HUES64 (cell line): ENCODE measurements around the gene PRRC2C.
"Not testable (repeated sequence)": the region's sequence is repeated elsewhere in the genome, so short reads cannot be mapped to it uniquely, and the experiment has no call there.

Experiments
- H3K27ac ChIP-seq: 2 replicates; pipeline ENCODE4 v1.7.0; 2013; ENCODE audit warnings: low read depth, low read length, inconsistent platforms
- H3K27me3 ChIP-seq: 2 replicates; pipeline ENCODE4 v1.6.1; 2013; ENCODE audit warnings: mild to moderate bottlenecking, low read length; ENCODE audit not compliant: insufficient read depth
- H3K36me3 ChIP-seq: 2 replicates; pipeline ENCODE4 v1.6.1; 2013; ENCODE audit warnings: mild to moderate bottlenecking, low read length; ENCODE audit not compliant: insufficient read depth
- H3K4me1 ChIP-seq: 2 replicates; pipeline ENCODE4 v1.6.1; 2013; ENCODE audit warnings: mild to moderate bottlenecking, low read length, moderate library complexity; ENCODE audit not compliant: insufficient read depth
- H3K4me3 ChIP-seq: 2 replicates; pipeline ENCODE4 v1.5.1; 2013; ENCODE audit warnings: mild to moderate bottlenecking, low read length, moderate library complexity
- H3K9ac ChIP-seq: 2 replicates; pipeline ENCODE4 v1.6.1; 2013; ENCODE audit warnings: mild to moderate bottlenecking, low read depth, low read length
- H3K9me3 ChIP-seq: 2 replicates; pipeline ENCODE4 v1.6.1; 2013; ENCODE audit warnings: low read depth, low read length; ENCODE audit not compliant: insufficient read depth
- WGBS: fragments of 150-250, 120-280 bp; methylation state at CpG from one replicate; pipeline ENCODE4 v1.1.7; 2013; ENCODE audit warnings: missing lambda C conversion rate; 5-methylcytosine and 5-hydroxymethylcytosine counted together

Gene PRRC2C

GRCh38 chr1:171585715-171586114 is 100.4 kb downstream of the PRRC2C start:
- WGBS = 94% methylated on average over 5 of the region's 9 CpGs

GRCh38 chr1:171588230-171588629 is 102.9 kb downstream of the PRRC2C start:
- peaks cover 96% of the 10 kb centered on the region for H3K36me3 ChIP-seq
- H3K4me3 ChIP-seq = no peak overlapping the region
- H3K4me1 ChIP-seq = no peaks in the 10 kb centered on the region
- no peaks in the 10 kb centered on the region for H3K27me3 ChIP-seq
- no peaks in the 10 kb centered on the region for H3K9me3 ChIP-seq
- H3K27ac ChIP-seq = no peak overlapping the region
- H3K9ac ChIP-seq = no peak overlapping the region
- WGBS = 97% methylated on average over 2 of the region's 2 CpGs

More at GRCh38 chr1:171585715-171586114, 100.4 kb downstream of the PRRC2C start:
- no peaks in the 10 kb centered on the region for H3K4me1 ChIP-seq
- H3K9ac ChIP-seq = no peak overlapping the region
- H3K27ac ChIP-seq = no peak overlapping the region
- H3K4me3 ChIP-seq = no peak overlapping the region
- H3K27me3 ChIP-seq = no peaks in the 10 kb centered on the region
- H3K9me3 ChIP-seq = no peaks in the 10 kb centered on the region
- peaks cover 96% of the 10 kb centered on the region for H3K36me3 ChIP-seq

- H3K9ac ChIP-seq = no peak overlapping the region
- WGBS = 89% methylated on average over 1 of the region's 1 CpG
- H3K36me3 ChIP-seq = peaks cover 82% of the 10 kb centered on the region
- no peak overlapping the region for H3K4me3 ChIP-seq
- H3K4me1 ChIP-seq = no peaks in the 10 kb centered on the region
- H3K27ac ChIP-seq = no peak overlapping the region
- H3K27me3 ChIP-seq = no peaks in the 10 kb centered on the region
- no peaks in the 10 kb centered on the region for H3K9me3 ChIP-seq
Observed at GRCh38 chr1:171590022-171590421, 104.7 kb downstream of the PRRC2C start.

GRCh38 chr1:171595324-171595723 is 110.0 kb downstream of the PRRC2C start:
- WGBS = 97% methylated on average over 1 of the region's 1 CpG
- Histone ChIP-seq H3K27me3 (no peaks in the 10 kb centered on the region), H3K27ac (no peak overlapping the region), H3K36me3 (peaks cover 32% of the 10 kb centered on the region), H3K9me3 (no peaks in the 10 kb centered on the region), H3K4me1 (no peaks in the 10 kb centered on the region), H3K9ac (no peak overlapping the region), H3K4me3 (no peak overlapping the region)

- Histone ChIP-seq H3K9ac (no peak overlapping the region), H3K27ac (no peak overlapping the region), H3K9me3 (no peaks in the 10 kb centered on the region), H3K36me3 (peaks cover 24% of the 10 kb centered on the region), H3K4me3 (no peak overlapping the region), H3K4me1 (no peaks in the 10 kb centered on the region), H3K27me3 (no peaks in the 10 kb centered on the region)
- WGBS = 92% methylated on average over 1 of the region's 1 CpG
Observed at GRCh38 chr1:171596119-171596518, 110.8 kb downstream of the PRRC2C start.

- 97% methylated on average over 2 of the region's 2 CpGs for WGBS
- Histone ChIP-seq H3K4me3 (no peak overlapping the region), H3K27me3 (no peaks in the 10 kb centered on the region), H3K9me3 (no peaks in the 10 kb centered on the region), H3K4me1 (no peaks in the 10 kb centered on the region), H3K27ac (no peak overlapping the region), H3K36me3 (peaks cover 18% of the 10 kb centered on the region), H3K9ac (no peak overlapping the region)
Observed at GRCh38 chr1:171596705-171597104, 111.4 kb downstream of the PRRC2C start.

- Histone ChIP-seq H3K27ac (no peak overlapping the region), H3K4me1 (no peaks in the 10 kb centered on the region)
Observed at GRCh38 chr1:171597203-171597602, 111.9 kb downstream of the PRRC2C start.

GRCh38 chr1:171600310-171600709 is 115.0 kb downstream of the PRRC2C start:
- H3K9ac ChIP-seq, H3K9me3 ChIP-seq, H3K27ac ChIP-seq, H3K4me1 ChIP-seq, H3K36me3 ChIP-seq, H3K4me3 ChIP-seq, H3K27me3 ChIP-seq: not testable (repeated sequence)
- WGBS = 97% methylated on average over 2 of the region's 2 CpGs

More at GRCh38 chr1:171597203-171597602, 111.9 kb downstream of the PRRC2C start:
- H3K27me3 ChIP-seq = no peaks in the 10 kb centered on the region
- no peak overlapping the region for H3K9ac ChIP-seq
- H3K36me3 ChIP-seq = peaks cover 13% of the 10 kb centered on the region
- H3K9me3 ChIP-seq = no peaks in the 10 kb centered on the region
- WGBS = 92% methylated on average over 1 of the region's 1 CpG
- no peak overlapping the region for H3K4me3 ChIP-seq

- no peak overlapping the region for H3K9ac ChIP-seq
- no peaks in the 10 kb centered on the region for H3K36me3 ChIP-seq
- no peak overlapping the region for H3K4me3 ChIP-seq
- H3K4me1 ChIP-seq = peaks cover 7% of the 10 kb centered on the region
- no peaks in the 10 kb centered on the region for H3K27me3 ChIP-seq
- no peak overlapping the region for H3K27ac ChIP-seq
- no peaks in the 10 kb centered on the region for H3K9me3 ChIP-seq
- 91% methylated on average over 13 of the region's 13 CpGs for WGBS
Observed at GRCh38 chr1:171600862-171601261, 115.5 kb downstream of the PRRC2C start.

- not testable (repeated sequence) for H3K9me3 ChIP-seq, H3K4me1 ChIP-seq, H3K9ac ChIP-seq, H3K27me3 ChIP-seq, H3K27ac ChIP-seq, H3K4me3 ChIP-seq, H3K36me3 ChIP-seq
- 71% methylated on average over 5 of the region's 6 CpGs for WGBS
Observed at GRCh38 chr1:171603042-171603441, 117.7 kb downstream of the PRRC2C start.

GRCh38 chr1:171606402-171606941 is 121.1 kb downstream of the PRRC2C start:
- H3K27me3 ChIP-seq = no peaks in the 10 kb centered on the region
- 91% methylated on average over 10 of the region's 10 CpGs for WGBS
- no peaks in the 10 kb centered on the region for H3K36me3 ChIP-seq
- no peak overlapping the region for H3K9ac ChIP-seq
- H3K4me1 ChIP-seq = peaks cover 7% of the 10 kb centered on the region
- H3K4me3 ChIP-seq = no peak overlapping the region
- H3K27ac ChIP-seq = no peak overlapping the region
- no peaks in the 10 kb centered on the region for H3K9me3 ChIP-seq

GRCh38 chr1:171610385-171610784 is 125.1 kb downstream of the PRRC2C start:
- H3K4me3 ChIP-seq = no peak overlapping the region
- no peaks in the 10 kb centered on the region for H3K4me1 ChIP-seq
- no peaks in the 10 kb centered on the region for H3K27me3 ChIP-seq
- no peaks in the 10 kb centered on the region for H3K36me3 ChIP-seq
- no peak overlapping the region for H3K27ac ChIP-seq
- no peaks in the 10 kb centered on the region for H3K9me3 ChIP-seq
- no peak overlapping the region for H3K9ac ChIP-seq
- 99% methylated on average over 2 of the region's 2 CpGs for WGBS
